Measurements from ENCODE around the gene ANO2.

Gene ANO2

DNA sequence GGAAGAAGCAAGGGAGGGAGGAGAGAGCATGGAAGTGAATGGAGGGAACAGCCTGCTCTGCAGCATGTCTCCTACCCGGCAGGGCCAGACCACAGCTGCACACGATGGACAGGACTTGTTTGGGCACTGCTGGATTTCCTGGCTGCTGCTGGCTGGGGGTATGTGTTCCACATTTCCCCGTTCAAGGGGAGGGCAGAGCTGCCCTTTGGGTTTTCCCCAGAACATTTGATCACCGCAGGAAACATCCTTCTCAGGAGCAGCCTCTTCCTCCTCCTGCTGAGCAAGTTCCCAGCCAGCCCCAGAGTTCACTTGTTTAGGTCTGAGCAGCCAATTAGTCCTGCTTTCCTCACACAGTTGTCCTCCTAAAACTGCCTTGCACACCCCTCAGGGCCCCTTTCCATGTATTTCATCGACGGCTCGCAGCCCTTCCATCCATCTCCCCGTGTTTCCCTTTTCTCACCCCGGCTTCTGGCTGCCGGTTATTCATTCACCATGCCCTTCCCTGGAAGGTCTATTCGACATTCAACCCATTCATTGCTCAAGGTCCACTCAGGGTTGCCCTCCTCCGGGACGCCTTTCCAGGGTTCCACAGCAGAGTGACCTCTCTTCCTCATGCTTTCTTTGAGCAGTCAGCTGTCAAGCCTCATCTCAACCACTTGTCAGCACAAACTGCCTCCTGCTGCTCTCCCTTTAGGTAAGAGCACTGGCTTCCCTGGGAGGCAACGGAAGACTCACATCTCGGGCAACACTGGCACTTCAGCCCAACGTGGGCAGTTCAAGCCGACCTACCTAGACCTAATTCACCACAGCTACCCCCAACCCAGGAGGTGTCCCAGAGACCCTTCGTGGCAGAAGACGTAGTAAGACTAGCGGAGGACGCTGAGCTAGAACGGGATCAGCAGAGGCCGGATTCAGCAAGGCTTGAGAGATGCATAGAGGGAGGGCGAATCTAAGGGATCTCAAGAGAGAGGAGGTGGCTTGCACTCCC, 20.1 kb upstream of the ANO2 start:
- DNase-seq, result no peak

DNA sequence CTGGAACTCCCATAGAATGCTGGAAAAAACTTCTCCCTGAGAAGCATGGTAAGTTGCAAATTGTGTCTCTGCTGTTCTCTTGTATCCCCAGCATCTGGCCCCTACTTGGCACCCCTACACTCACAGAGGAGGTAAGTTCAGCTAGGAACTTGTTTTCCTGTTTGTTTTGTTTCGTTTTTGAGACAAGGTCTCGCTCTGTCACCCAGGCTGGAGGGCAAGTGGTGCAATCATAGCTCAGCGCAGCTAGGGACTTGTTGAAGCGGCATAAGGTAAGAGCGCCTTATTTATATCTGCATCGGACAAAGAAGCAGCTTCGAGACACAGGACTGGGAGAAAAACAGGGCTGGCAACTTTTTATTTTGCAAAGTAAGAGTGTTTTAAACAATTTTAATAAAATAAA, 18.5 kb upstream of the ANO2 start:
- DNase-seq, result no peak

DNA sequence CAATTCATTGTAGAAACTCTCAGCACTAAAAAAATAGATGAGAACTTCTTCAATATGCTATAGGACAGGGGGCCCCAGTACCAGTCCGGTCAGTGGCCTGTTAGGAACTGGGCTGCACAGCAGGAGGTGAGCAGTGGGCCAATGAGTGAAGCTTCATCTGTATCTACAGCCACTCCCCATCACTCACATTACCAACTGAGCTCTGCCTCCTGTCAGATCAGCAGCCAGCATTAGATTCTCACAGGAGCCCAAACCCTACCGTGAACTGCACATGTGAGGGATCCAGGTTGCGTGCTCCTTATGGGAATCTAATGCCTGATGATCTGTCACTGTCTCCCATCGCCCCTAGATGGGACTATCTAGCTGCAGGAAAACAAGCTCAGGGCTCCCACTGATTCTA, 15.7 kb upstream of the ANO2 start:
- DNase-seq, result no peak

DNA sequence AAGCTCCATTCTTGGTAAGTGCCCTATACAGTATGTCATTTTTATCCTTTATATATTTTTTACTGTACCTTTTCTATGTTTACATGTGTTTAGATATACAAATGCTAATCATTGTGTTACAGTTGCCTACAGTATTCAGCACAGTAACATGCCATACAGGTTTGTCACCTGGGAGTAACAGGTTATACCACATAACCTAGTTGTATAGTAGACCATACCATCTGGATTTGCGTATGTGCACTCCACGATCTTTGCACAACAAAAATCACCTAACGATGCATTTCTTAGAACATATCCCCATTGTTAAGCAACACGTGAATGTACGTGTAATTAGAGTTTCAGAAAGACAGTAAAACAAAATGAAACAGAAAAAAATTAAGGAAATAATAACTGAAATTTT, 11.9 kb upstream of the ANO2 start:
- DNase-seq, result no peak

DNA sequence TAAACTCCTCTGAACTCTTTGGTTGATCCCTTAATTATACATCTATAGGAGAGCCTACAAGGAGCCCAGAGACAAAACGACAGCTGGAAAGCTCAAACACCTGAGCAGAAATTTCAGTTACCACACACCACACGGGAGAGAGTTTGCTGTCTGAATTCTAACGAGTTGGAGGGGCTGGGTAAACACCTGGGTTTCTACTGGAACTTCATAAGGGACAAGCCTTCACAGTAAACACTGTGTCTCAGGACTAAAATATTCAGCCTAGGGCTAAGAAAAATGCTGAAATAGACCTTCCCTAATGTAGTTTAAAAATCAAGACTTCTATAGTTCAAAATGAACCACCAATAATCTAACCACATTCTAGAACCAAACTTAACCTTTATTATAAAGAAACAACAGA, 9.6 kb upstream of the ANO2 start:
- no peak for DNase-seq

DNA sequence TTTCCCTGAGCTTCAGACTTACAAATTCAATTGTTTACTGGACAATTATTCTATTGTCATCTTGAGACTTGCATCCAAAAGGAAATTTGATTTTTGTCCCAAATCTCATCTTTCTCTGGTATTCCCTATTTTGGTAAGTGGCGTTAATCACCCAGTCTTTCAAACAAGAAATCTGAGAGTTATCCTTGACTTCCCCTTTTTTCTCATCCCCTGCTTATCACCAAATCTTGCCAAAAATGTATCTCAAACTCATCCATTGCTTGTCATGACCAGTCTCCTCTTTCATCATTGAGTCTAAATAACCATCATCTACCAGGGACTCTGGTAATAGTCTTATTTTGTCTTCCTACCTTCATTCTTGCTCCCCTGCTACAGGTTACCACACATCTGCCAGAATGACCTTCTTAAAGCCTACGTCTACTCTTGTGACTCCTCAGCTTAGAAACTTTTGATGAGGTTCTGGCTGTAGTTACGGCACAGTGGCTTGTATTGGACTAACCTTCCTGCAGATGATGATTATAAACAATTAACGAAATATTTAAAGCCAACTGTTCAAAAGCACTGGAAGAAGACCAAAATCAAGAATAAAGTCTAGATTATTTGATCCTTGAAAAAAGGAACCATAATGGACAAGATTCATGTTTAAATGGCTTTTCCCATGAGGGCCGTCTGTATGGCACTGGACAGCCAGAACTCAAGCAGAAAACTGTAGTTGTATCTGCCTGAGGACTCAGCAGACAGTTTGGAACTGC, 9.0 kb upstream of the ANO2 start:
- DNase-seq, result no peak

DNA sequence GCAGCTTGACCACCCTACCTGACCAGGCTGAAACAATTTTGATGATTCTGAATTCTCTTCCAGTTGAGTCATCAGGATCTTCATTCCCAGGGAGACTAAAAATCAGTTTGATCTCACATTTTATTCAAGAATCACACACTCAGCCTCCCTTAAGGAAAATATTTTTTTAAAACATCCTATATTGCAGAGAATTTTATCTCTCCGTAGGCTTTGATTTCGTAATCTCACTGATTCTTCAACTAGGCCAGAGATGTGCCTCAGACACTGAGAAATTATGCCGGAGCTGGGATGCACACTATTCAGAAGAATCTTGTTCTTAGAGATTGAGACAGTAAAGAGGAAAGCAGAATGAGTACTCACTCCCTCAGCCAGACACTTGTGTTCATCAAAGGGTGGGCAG, 7.0 kb upstream of the ANO2 start:
- no peak for DNase-seq

DNA sequence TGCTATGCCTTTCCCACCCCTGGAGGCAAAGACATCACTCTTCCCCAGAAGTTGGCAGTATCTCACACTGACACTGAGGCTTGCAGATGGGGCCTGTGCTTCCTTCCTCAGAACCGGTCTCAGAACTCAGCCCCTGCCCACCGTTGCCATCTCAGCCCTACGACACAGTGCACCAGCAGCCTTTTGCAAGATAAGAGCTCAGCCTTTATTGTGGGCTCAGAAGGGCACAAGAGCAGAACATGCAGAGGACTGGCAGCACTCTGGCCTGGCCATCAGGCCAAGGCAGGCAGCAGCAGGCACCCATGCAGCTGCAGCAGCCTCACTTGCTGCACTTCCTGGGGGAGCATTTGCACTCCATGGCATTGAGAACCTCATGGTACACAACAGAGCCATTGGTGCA, 3.6 kb upstream of the ANO2 start:
- no peak for DNase-seq

DNA sequence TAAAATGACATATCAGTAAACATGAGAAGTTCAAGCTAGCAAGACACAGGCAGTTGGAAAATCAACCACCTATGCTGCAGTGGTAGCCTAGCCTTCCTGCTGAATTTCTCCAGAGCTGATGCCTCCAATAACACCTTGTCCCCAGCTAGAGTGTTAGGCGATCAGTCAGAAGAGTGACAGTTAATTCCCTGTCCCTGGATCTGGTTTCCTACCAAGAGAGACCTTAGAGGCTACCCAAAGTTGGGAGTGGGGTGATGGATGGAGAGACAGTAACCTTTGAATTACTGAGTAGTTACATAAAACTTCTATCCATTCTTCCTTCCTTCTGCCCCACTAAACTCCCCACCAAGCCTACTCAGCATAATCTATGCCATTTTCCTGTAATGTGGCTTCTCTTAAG, 1.9 kb upstream of the ANO2 start:
- DNase-seq, result no peak

DNA sequence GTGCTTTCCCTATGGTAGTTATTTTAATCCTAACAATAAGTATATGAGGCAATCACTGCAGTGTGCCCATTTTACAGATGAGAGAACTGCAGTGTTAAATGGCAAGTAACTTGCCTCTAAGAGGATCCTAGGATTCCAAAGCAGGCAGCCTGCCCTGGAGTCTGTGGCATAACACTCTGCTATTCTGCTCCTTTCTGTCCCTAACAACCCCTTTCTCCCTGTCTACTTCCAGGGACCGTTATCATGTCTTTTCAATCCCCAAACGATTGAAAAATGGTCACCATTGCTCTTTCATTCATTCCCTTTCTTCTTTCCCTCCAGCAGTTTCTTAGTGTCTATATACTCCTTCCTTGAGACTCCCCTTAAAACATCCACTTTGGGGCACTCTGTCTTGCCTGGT, 1.3 kb upstream of the ANO2 start:
- no peak for DNase-seq

DNA sequence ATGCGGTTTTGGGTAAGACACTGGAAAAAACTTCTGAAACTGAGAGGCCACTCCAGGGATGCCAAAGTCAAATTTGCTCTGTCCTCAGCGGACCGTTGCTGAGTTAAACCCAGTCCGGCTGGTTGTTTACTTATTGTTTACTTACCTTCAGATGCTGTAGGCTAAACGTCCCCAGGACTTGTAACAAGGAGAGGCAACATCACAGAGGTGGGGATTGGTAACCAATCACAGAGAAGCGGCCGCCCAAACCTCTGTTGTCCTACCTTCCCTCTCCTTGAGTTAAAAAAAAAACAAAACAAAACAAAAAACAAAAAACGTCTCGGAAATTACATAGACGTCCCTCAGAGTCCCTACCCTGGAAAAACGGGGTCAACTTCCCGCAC, 380 bp downstream of the ANO2 start:
- DNase-seq, result no peak

DNA sequence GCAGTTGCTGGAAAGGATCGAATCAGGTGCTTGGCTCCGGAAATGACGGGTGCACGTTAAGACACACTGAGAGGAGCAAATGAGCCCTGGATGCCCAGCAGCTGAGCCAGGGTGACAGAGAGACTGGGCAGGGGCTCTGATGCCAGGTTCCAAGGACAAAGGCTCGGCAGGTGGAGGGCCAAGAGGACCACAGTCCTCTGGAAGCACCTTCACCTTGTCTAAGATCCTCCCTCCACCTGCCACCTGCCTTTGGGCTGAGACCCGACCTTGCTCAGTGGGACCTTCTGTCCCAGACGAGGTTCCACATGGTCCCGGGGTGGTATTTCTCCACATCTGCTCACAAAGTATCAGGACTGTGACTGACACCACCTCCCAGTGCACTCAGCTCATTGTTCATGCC, 1.0 kb downstream of the ANO2 start:
- DNase-seq, result no peak

DNA sequence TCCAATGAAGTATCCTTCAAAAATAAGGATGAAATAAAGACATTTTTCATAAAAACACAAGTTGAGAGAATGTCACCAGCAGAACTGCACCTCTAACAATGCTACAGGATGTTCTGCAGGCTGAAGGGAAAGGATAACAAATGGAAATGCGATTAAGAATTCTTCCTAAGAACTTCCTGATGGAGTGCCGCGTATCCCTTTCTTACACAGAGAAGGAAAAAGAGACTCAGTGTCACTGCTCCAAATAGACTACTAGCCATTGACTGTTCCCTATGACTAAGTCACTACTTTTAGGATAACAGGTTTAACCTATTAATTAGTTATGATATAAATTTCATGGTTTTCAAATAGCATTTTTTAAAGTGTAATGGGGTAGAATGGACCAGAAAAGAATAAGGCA, 3.2 kb downstream of the ANO2 start:
- no peak for DNase-seq

DNA sequence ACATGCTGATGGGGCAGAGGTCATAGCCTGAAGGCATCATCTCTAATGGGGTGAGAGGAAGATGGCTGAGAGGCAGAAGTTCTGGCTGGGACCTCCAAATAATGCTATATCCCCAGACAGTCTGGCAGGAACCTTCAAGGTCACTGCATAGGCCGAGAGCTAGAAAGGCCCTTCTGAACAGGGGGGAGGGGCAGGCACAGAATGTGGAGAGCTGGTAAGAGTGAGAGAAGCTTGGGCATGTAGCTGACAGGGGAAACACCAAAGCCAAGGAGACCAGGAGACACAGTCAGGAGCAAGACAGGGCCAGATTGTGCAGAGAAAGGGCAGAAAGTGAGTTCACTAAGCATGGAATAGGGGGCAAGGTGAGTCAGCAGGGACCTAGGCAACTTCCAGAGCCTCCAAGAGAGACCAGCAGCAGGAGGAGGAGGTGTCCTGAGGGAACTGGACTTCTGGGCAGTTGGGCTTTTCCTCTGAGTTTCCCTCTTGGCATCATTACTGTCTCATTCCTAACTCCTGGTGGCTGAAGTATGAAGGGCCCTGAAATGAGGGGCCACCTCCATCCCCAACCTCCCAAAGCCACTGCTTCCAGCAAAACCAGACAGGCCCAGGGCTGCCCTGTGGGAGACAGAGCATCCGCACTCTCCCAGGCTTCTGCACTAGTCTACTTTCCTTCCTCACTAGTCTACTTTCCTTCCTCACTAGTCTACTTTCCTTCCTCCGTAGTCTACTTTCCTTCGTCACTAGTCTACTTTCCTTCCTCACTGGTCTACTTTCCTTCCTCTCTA, 17.1 kb downstream of the ANO2 start:
- DNase-seq, result no peak

DNA sequence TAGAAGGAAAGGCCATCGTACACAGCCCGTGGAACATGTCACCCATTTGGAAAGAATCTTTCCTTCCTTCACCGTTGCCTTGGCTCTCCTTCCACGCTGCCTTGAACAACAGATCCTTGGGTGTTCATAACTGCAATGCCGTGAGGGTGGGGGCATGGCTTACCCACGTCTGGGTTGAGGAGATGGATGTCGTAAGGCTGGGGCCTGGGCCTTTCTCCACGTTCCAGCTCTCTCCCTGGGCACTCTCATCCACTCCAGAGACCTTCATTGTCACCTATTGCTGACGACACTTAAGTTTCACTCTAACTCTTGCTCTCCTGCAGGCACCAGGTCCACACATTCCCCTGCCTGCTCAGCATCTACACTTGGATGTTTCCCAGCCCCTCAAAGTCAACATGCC, 19.4 kb downstream of the ANO2 start:
- DNase-seq, result no peak

DNA sequence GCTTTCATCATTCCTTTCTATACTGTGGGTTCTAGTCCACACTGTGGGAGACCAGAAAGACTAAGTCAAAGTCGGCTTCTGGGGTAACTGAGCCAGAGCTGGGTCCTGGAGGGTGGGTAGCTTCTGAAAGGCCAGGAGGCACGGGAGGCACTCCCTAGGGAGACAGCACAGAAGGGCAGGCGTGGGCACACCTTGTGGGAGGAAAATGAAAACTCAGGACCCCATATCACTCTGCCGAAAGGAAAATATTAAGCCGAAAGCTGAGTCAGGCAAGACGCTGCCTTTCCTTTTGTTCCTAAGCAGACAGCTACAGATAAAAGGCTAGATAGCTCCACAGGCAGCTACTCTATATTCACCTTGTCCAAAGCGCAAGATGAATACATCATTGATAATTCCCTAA, 20.7 kb downstream of the ANO2 start:
- no peak for DNase-seq

DNA sequence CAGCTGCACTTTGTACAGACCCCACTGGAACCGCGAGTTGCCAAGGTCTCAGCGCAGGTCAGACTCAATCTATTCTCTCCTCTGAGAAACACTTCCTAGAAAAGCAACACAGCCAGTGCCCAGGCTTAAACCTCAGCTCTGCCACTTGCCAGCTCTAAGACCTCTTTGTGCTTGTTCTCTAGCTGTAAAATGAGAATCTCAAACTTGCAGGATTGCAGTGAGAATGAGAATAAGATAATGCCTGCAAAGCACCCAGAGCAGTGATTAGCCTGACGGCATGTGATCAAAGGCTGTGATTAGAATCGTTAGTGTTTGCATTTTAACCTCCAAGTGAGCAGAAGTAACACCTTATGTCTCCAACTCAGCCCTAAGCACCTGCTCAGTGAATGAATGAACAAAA, 21.3 kb downstream of the ANO2 start:
- no peak for DNase-seq

DNA sequence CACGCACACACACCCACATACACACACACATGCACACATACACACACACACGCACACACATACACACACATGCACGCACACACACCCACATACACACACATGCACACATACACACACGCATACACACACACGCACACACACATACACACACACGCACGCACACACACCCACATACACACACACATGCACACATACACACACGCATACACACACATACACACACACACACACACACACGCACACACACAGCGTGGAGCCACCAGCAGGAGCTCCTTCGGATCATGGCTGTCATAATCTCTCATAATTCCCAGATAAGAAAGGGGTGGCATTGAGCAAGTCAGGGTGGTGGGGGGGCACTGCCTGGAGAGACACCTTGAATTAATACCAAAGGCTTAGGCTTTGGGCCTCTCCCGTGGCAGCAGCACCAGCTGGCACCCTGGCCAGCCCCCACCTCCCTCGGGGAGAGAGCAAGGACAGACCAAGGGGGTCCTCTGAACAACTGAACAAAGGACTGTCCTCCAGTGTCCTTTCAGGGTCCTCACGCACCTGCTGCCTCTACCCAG, 21.9 kb downstream of the ANO2 start:
- no peak for DNase-seq

DNA sequence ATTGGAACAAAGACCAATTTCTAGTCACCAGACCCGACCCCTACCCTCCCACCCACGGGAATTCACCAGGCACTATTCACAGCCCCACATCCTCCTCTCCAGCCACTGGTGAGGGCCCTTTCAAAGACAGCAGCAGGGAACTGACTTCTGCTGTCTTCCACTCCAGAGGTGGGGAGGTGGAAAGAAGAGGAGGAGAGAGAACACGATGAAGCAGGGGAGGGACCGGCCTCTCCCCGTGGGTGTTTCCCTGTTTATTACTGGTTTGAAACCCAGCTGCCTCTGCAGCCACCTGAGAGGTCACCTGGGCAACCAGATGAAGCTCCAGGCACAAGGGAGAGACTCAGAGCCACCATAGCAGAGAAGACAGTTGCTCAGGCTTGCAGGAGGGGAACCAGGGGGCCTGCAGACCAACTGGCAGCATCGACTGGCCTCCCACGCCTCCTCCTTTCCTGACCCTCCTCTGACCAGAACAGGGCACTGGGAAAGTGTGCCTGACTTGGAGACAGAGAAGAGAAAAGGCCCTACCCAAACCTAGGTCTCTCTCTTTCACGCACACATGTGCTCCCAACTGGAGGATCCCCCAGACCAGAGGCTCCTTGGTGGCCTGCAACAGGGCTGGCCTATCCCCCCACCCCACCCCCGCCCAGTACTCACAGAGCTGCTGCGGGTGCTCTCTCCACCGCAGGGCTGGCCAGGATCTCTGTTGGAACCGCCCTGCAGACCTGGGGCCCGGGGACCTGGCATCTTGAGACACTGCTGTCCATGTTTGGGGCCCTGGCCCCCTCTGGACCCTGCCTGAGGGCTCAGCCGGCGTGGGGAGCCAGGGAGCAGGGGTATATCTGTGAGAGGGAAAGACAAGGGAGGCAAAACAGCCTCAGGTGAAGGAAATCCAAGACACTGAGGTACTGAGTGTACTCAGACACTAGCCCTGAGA, 22.8 kb downstream of the ANO2 start:
- DNase-seq, result no peak

DNA sequence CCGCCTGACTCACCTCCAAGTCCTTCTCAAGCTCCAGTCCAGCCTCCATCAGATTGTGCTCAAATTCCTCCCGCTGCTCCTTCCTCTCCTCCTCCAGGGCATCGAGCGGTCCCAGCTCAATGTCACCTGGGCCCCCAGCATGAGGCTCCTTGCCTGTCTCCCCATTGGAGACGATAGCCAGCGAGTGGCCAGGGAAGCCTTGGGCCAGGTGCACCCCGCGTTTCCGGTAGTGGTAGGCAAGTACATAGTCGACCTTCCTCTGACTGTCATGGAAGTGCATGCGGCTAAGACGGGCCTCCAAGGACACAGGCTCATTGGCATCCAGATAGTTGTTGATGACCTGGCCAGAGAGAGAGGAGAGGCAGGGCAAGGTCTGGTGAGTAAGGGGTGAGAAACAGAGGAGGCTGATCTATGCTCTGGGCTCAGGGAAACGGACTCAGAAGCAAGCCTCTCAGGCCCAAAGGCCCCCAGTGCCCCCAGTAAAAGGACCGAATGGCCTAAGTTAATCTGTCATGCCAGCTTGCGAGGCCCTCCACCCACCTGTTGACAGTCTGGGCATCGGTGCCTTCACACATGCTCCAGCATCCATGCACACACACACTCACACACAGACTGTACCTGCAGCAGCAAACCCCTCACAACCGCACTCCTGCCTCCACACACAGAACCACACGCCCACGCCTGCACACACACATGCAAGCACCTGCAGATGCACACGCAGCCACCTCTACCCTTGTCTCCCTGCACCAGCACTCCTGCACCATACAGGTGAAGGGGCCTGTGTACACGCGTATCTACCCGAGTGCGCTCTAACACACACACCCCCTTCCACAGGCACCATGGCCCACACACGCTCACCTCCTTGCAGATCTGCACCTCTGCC, 23.8 kb downstream of the ANO2 start:
- DNase-seq, result no peak

DNA sequence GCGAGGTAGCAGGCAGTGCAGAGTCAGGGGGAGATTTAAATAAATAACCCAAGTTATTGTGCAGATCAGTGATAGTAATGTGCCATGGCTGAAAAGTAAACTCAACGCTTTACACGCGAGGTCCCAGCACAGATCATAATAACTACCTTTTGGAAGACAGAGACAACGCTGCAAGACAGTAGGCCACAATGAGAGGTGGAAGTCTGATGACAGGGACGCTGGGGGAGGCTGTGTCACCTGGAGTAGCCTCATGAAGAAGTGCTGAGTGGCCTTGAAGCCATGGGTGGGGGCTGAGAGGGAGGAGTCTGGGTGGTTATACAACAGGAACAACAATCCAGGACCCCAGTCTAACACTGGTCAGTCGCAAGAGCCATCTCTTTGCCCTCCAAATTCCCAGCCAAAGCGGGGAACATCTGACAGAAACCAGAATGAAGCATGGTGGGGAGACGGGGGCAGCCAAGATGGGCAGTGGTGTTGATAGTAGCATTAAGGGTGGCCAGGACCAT, 28.2 kb downstream of the ANO2 start:
- DNase-seq, result no peak

Data from activated CD4-positive, alpha-beta T cell treated with anti-CD3 and anti-CD28 coated beads, Interleukin-10, Interleukin-2, amounts not matched to agents 100 ng/mL and 50 ng/mL, durations not matched to agents 16 hours and 8 hours (primary cell).